Transverse colon (tissue), 4 donors: ENCODE measurements around the gene MAJIN. TPM values are rescaled to one million over a fixed set of nuclear protein-coding genes. Genes with fewer than 3 reads are reported as not detected.

Experiments
- DNase-seq: peaks from one replicate; pipeline ENCODE4 v3.0.0-alpha.2; 2019
- H3K27ac ChIP-seq, 4 donors: fragments of 200-600 bp; sonication (generic); 2 replicates each; pipeline ENCODE4 v1.5.1; 2016 to 2018; ENCODE audit warnings: inconsistent platforms in 4 of 4
- H3K27me3 ChIP-seq: fragments of 200-600 bp; sonication (generic); 2 replicates; pipeline ENCODE4 v1.5.1; 2017; ENCODE audit warnings: inconsistent platforms
- H3K36me3 ChIP-seq, 4 donors: fragments of 200-600 bp; sonication (generic); 2 replicates each; pipeline ENCODE4 v1.5.1; 2017 to 2019; ENCODE audit warnings: inconsistent platforms in 4 of 4
- H3K4me1 ChIP-seq, 4 donors: fragments of 200-600 bp; sonication (generic); 2 replicates each; pipeline ENCODE4 v1.5.1; 2017 to 2020; ENCODE audit warnings: inconsistent platforms in 4 of 4
- H3K4me3 ChIP-seq, 4 donors: fragments of 200-600 bp; sonication (generic); 1 replicate in 1 of 4; 2 replicates in 3 of 4; pipeline versions ENCODE4 v1.5.1 to v1.6.1; 2017 to 2019; ENCODE audit warnings: inconsistent platforms in 4 of 4
- H3K9me3 ChIP-seq, 2 donors: fragments of 200-600 bp; sonication (generic); 2 replicates each; pipeline ENCODE4 v1.5.1; 2017 to 2019; ENCODE audit warnings: inconsistent platforms in 2 of 2
- EP300 ChIP-seq: sonication (generic); formaldehyde crosslinking; IDR thresholded peaks from one replicate; pipeline ENCODE4 v1.6.1; 2017; ENCODE audit warnings: antibody characterized with exemption, low read depth
- POLR2A ChIP-seq: fragments of 450-650 bp; IDR thresholded peaks from one replicate; pipeline ENCODE4 v1.6.1; 2016; ENCODE audit warnings: antibody characterized with exemption, mild to moderate bottlenecking, moderate library complexity
- POLR2AphosphoS5 ChIP-seq, 3 donors: sonication (generic); formaldehyde crosslinking; IDR thresholded peaks; one replicate each; pipeline ENCODE4 v1.6.1; 2016; ENCODE audit warnings: antibody characterized with exemption in 3 of 3
- WGBS, 2 donors: methylation state at CpG; one replicate each; pipeline ENCODE4 v1.1.5; 2018; ENCODE audit warnings: low coverage in 1 of 2; 5-methylcytosine and 5-hydroxymethylcytosine counted together
- in situ Hi-C, 4 donors: fragments of 200-750 bp; cut with MboI; loops; one replicate each; pipeline versions ENCODE4 v1.15.0 to v1.15.1; 2017; ENCODE audit warnings: low sequenced_read_pairs in 3 of 4, low pct_ligation_motif_present in 1 of 4, low pct_unique_long_range_greater_than_20kb in 1 of 4
- intact Hi-C: fragments of 100-400 bp; cut with DNase I; formaldehyde crosslinking; loops from one replicate; pipeline ENCODE4 v1.15.1; 2023; ENCODE audit warnings: low total_unique reads
- total RNA-seq, 4 donors: library from RNA; depleted of rRNA; stranded (reverse); fragments of >200 nt; gene quantifications; one replicate each; pipeline ENCODE4 v1.1.0, GENCODE V29; 2016
- TF ChIP-seq, protein P1 (sequence below), 5 experiments: fragments of 200-600 bp in 3 of 5; fragments of 450-650 bp in 2 of 5; sonication (generic) in 3 of 5; IDR thresholded peaks; 1 replicate in 2 of 5; 2 replicates in 3 of 5; pipeline ENCODE4 v1.5.1; 2016 to 2017; ENCODE audit warnings: antibody characterized with exemption in 5 of 5, inconsistent platforms in 3 of 5, mild to moderate bottlenecking in 2 of 5, moderate library complexity in 1 of 5

The MAJIN gene
- total RNA-seq, 4 donors from 2014 or later: not detected

DNA sequence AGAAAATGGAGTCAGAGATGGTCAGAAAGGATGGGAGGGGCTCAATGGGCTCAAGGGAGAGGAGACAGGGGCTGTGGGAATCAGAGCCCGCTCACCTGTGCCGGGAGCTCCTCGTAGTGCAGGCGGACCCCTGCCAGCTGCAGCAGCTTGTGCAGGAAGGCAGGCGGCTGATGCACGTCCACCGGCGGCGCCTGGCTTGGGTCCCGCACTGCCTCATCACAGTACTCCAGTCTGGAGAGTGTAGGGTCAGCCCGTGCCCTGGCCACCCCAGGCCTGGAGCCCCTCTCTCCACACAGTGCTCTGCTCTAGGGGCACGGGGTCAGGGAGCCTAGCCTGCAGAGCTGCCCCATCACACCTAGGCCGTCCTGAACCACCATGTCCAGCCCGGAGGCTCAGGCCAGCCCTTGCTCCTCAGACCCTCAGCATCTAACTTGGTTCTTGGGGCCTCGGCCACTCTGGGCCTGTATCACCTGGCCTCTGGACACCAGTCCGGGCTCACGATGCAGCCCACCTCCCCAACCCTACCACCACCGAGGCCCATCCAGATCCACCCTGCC lies 58.7 kb downstream of the MAJIN start:
- intact Hi-C loops: no loop called here
- Histone ChIP-seq H3K27ac (no peak overlapping the region), H3K27me3 (no peaks in the 10 kb centered on the region), H3K4me3 (no peak overlapping the region), H3K4me1 (peaks cover 12 to 21% (median 20%) of the 10 kb centered on the region in 4 donors), H3K9me3 (no peaks in the 10 kb centered on the region), H3K36me3 (peaks cover 0 to 45% (median 16%) of the 10 kb centered on the region in 4 donors)
- 93% methylated on average over 18 of the region's 18 CpGs; no CpG with 5 or more reads in 1 of the 2 donors for WGBS, 2 donors
- no peak for DNase-seq
- in situ Hi-C loops: no loop called here
- TF ChIP-seq EP300: no peak
- TF ChIP-seq POLR2A: no peak
- no peak for TF ChIP-seq POLR2AphosphoS5 (IDR thresholded peaks at IDR 0.05)
- TF ChIP-seq, protein P1, sequence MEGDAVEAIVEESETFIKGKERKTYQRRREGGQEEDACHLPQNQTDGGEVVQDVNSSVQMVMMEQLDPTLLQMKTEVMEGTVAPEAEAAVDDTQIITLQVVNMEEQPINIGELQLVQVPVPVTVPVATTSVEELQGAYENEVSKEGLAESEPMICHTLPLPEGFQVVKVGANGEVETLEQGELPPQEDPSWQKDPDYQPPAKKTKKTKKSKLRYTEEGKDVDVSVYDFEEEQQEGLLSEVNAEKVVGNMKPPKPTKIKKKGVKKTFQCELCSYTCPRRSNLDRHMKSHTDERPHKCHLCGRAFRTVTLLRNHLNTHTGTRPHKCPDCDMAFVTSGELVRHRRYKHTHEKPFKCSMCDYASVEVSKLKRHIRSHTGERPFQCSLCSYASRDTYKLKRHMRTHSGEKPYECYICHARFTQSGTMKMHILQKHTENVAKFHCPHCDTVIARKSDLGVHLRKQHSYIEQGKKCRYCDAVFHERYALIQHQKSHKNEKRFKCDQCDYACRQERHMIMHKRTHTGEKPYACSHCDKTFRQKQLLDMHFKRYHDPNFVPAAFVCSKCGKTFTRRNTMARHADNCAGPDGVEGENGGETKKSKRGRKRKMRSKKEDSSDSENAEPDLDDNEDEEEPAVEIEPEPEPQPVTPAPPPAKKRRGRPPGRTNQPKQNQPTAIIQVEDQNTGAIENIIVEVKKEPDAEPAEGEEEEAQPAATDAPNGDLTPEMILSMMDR (IDR thresholded peaks at IDR 0.05): no peak

DNA sequence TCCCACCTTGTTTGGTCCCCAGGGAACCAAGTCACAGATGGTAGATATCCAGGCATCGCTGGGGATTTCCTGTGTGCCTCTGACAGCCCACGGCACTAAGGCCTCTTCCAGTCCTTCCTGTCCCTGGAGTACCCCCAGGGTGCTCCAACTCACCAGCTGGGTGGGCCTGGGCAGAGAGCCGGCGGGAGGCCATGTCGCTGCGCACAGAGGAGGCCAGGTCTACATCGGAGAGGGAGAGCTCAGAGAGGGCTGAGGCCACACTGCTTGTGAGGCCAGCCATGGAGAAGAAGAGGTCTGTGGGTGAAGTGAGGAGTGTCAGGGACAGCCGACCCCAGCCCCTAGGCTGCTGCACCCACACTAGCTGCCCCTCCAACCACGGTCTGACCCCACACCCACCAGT lies 60.2 kb downstream of the MAJIN start:
- H3K4me1 ChIP-seq: peaks cover 9 to 16% (median 13%) of the 10 kb centered on the region in 4 donors
- intact Hi-C loops (no loop called here), in situ Hi-C loops (no loop called here)
- H3K27me3 ChIP-seq: no peaks in the 10 kb centered on the region
- no peak overlapping the region for H3K27ac ChIP-seq
- H3K36me3 ChIP-seq: peaks cover 0 to 60% (median 24%) of the 10 kb centered on the region in 4 donors
- TF ChIP-seq POLR2AphosphoS5 (IDR thresholded peaks at IDR 0.05): no peak
- TF ChIP-seq, protein P1 (IDR thresholded peaks at IDR 0.05): no peak
- no peak for TF ChIP-seq EP300
- TF ChIP-seq POLR2A: no peak
- no peaks in the 10 kb centered on the region for H3K9me3 ChIP-seq
- WGBS, 2 donors: 89% methylated on average over 9 of the region's 9 CpGs; no CpG with 5 or more reads in 1 of the 2 donors
- H3K4me3 ChIP-seq: no peak overlapping the region
- no peak for DNase-seq

DNA sequence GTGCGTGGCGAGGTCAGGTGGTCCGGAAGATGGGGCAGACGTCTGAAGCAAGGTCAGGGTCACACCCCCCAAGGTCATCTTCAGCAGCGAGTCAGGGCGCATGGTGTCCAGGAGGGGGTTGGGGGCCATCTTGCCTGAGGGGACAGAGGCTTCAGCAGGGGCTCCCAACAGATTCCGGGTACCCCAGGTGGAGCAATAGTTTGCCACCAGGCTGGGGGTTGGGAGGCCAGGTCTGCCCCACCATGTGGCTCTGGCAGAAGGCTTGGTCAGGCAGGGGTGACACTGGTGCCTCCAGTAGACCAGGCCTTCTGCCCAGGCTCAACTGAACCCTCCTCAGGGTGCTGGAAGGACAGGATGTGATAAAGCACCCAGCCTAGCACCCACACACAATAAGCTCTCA lies 60.8 kb downstream of the MAJIN start:
- intact Hi-C loops: no loop called here
- Histone ChIP-seq H3K27me3 (no peaks in the 10 kb centered on the region), H3K27ac (no peak overlapping the region), H3K9me3 (no peaks in the 10 kb centered on the region), H3K4me3 (no peak overlapping the region), H3K36me3 (peaks cover 0 to 66% (median 27%) of the 10 kb centered on the region in 4 donors), H3K4me1 (peaks cover 8 to 12% (median 10%) of the 10 kb centered on the region in 4 donors)
- TF ChIP-seq POLR2AphosphoS5 (IDR thresholded peaks at IDR 0.05) (no peak), POLR2A (no peak), EP300 (no peak)
- TF ChIP-seq, protein P1 (IDR thresholded peaks at IDR 0.05): no peak
- in situ Hi-C loops: no loop called here
- DNase-seq: no peak
- WGBS, 2 donors: 86% methylated on average over 7 of the region's 7 CpGs; no CpG with 5 or more reads in 1 of the 2 donors

DNA sequence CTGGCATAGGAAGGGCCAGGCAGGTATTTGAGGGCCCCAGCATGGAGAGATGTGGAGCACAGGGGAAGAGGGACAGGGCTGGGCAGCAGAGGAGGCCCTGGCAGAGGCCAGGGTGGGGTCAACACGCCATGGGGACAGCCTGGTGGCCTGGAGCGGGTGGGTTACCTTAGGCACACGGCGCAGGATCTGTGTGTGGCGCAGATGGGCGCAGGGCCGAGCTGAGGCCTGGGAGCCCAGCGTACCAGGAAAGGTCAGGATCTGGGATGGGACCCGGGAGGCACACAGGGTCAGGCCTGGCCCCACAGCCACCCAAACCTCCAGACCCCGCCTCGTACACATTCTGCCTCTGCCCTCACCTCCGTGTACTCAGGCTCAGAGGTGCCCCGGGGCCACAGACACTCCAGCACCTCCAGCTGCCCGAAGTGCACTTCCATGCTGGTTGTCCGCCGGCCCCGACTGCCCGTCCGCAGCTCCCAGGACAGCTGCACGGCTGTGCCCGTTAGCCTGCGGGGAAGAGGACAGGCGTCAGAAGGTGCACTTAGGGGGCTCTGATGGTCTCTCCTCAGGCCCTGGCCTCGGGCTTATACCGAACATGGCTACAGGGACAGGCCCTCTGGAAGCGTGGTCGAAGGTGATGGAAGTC lies 61.3 kb downstream of the MAJIN start:
- H3K27ac ChIP-seq: no peak overlapping the region
- no peak overlapping the region for H3K4me3 ChIP-seq
- H3K27me3 ChIP-seq: no peaks in the 10 kb centered on the region
- H3K4me1 ChIP-seq: peaks cover 2 to 6% (median 5%) of the 10 kb centered on the region in 4 donors
- TF ChIP-seq EP300 (no peak), POLR2AphosphoS5 (IDR thresholded peaks at IDR 0.05) (no peak)
- TF ChIP-seq, protein P1 (IDR thresholded peaks at IDR 0.05): no peak
- DNase-seq: no peak
- intact Hi-C loops: no loop called here
- in situ Hi-C loops: no loop called here
- WGBS, 2 donors: 93% methylated on average over 23 of the region's 27 CpGs; no CpG with 5 or more reads in 1 of the 2 donors
- no peaks in the 10 kb centered on the region for H3K9me3 ChIP-seq
- H3K36me3 ChIP-seq: peaks cover 0 to 68% (median 28%) of the 10 kb centered on the region in 4 donors
